Motor neuron (in vitro differentiated cells): Measurements from ENCODE around the gene NMT1. TPM values are rescaled to one million over a fixed set of nuclear protein-coding genes. Genes with fewer than 3 reads are reported as not detected.

ENCODE experiments used
- ATAC-seq, 8 experiments: fragments of 200-7000 bp; cut with Tn5 transposase; replicated peaks in 6 of 8; 2 replicates each; pipeline ENCODE4 v1.8.0; 2021; ENCODE audit warnings: mild to moderate bottlenecking in 8 of 8, moderate library complexity in 8 of 8
- H3K27ac ChIP-seq, 2 donors: fragments of 250-450 bp; sonication (Bioruptor Pico); 2 replicates each; pipeline ENCODE4 v1.9.0; 2021; ENCODE audit warnings: antibody characterized with exemption in 2 of 2, mild to moderate bottlenecking in 2 of 2, moderate library complexity in 1 of 2
- H3K4me1 ChIP-seq, 2 donors: fragments of 250-450 bp; sonication (Bioruptor Pico); replicated peaks in 1 of 2; 2 replicates each; pipeline ENCODE4 v1.6.1; 2021; ENCODE audit warnings: antibody characterized with exemption in 2 of 2, mild to moderate bottlenecking in 2 of 2, moderate library complexity in 1 of 2
- H3K4me3 ChIP-seq, 5 donors: fragments of 250-450 bp; sonication (Bioruptor Pico); 2 replicates each; pipeline ENCODE4 v1.9.0; 2021; ENCODE audit warnings: antibody characterized with exemption in 5 of 5, mild to moderate bottlenecking in 5 of 5, moderate library complexity in 4 of 5
- WGBS, 10 experiments: fragments of 450-650 bp; shearing (Covaris generic); methylation state at CpG; one replicate each; pipeline ENCODE4 v1.0.0; 2022; 5-methylcytosine and 5-hydroxymethylcytosine counted together
- in situ Hi-C, 9 experiments: fragments of 400-800 bp; cut with MboI; loops; one replicate each; pipeline ENCODE4 v1.15.0; 2021; ENCODE audit warnings: low sequenced_read_pairs in 9 of 9, low pct_unique_long_range_greater_than_20kb in 2 of 9; ENCODE audit not compliant: unreplicated experiment in 9 of 9
- total RNA-seq, 8 experiments: library from RNA; unstranded; fragments of 300-600 nt; gene quantifications; 2 replicates each; pipeline versions ENCODE4 v1.2.3 to v1.2.4, GENCODE V29; 2022

The NMT1 gene
- total RNA-seq, 8 experiments from 2014 or later: 38.3 to 140 (median 67.8) TPM

DNA sequence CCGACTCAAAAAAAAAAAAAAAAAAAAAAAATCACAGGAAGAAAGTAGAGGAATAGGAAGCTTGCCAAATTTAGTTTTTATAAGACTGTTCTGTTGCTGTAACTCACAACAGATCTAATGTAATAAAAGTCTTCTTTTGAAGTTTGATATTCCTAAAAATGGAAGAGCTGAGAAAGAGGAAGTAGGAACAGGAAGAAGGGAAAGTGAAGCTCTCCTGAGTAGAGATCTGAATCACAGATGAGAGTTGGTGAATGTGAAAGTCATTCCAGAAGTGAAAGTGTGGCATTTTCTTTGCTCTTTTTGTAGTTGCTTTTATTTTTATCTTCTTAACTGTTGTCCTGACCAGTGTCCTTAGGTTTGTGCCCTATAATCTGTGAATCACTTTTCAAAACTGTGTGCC lies 2.1 kb downstream of the NMT1 start:
- no peak overlapping the region for H3K4me3 ChIP-seq
- no peak overlapping the region for H3K27ac ChIP-seq
- ATAC-seq: no peak
- 70 to 100% (median 100%) methylated on average over 1 of the region's 1 CpG; no CpG with 5 or more reads in 3 of the 10 experiments for WGBS, 10 experiments
- in situ Hi-C loops: no loop called here
- H3K4me1 ChIP-seq: peaks cover 12 to 13% of the 10 kb centered on the region in 2 donors

DNA sequence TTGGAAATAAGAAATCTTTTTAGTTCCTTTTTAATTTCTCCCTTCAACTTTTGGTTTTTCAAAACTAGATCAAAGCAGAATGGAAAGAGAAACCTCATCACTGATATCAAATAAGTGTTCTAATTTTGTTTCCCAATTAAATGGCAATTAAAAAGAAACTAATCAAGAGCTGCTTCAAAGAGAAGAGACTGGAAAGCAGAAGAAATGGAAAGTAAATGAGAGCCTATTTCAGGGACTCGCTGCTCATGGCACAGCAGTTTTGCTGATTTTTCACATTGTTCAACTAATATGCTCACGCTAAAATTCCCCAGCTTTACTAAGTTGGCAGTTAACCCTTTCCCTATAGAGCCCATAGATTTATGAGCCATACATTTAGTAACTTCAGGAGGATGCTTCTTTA lies 6.5 kb downstream of the NMT1 start:
- in situ Hi-C loops: no loop called here
- 80 to 100% (median 93%) methylated on average over 1 to 2 of the region's 2 CpGs; no CpG with 5 or more reads in 1 of the 10 experiments for WGBS, 10 experiments
- no peak overlapping the region for H3K4me3 ChIP-seq
- H3K4me1 ChIP-seq: peaks cover 0 to under 1% of the 10 kb centered on the region in 2 donors
- no peak overlapping the region for H3K27ac ChIP-seq
- no peak for ATAC-seq

DNA sequence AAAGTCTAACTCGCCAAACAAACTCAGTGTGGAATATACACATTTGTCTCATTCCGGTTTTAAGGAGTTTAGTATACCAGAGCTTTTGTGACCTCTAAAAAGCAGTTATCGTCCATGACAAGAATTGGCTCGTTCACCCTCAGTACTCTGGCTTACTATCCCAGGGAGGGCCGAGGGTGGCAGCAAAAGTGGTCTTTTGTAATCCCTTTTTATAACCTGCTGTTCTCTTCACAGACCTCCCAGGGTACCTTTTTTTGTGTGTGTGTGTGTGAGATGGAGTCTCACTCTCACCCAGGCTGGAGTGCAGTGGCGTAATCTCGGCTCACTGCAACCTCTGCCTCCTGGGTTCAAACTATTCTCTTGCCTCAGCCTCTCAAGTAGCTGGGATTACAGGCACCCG lies 8.9 kb downstream of the NMT1 start:
- Histone ChIP-seq H3K27ac (no peak overlapping the region), H3K4me3 (no peak overlapping the region), H3K4me1 (peaks cover 3 to 6% of the 10 kb centered on the region in 2 donors)
- WGBS, 10 experiments: 76 to 96% (median 84%) methylated on average over 2 to 8 of the region's 8 CpGs; no CpG with 5 or more reads in 1 of the 10 experiments
- in situ Hi-C loops: no loop called here
- ATAC-seq: no peak

DNA sequence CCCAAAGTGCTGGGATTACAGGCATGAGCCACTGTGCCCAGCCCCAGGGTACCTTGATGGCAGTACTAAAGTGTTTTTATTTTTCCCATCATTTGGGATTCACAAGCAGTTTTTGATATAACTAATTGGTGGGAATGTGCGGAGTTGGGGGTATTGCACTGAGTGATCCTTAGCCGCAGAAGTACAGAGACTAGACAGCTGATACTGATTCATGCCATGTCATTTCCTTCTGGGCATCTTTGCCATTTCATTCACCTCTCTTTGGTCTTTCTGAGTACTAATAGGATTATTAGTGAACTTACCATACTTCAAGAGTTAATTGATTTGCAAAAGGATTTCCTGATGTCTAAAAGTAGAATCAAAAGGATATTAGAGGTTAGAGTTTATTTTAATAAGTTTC lies 9.7 kb downstream of the NMT1 start:
- Histone ChIP-seq H3K4me1 (peaks cover 3 to 6% of the 10 kb centered on the region in 2 donors), H3K4me3 (no peak overlapping the region), H3K27ac (no peak overlapping the region)
- no peak for ATAC-seq
- in situ Hi-C loops: no loop called here
- WGBS, 10 experiments: 81 to 100% (median 96%) methylated on average over 2 of the region's 2 CpGs; no CpG with 5 or more reads in 2 of the 10 experiments

DNA sequence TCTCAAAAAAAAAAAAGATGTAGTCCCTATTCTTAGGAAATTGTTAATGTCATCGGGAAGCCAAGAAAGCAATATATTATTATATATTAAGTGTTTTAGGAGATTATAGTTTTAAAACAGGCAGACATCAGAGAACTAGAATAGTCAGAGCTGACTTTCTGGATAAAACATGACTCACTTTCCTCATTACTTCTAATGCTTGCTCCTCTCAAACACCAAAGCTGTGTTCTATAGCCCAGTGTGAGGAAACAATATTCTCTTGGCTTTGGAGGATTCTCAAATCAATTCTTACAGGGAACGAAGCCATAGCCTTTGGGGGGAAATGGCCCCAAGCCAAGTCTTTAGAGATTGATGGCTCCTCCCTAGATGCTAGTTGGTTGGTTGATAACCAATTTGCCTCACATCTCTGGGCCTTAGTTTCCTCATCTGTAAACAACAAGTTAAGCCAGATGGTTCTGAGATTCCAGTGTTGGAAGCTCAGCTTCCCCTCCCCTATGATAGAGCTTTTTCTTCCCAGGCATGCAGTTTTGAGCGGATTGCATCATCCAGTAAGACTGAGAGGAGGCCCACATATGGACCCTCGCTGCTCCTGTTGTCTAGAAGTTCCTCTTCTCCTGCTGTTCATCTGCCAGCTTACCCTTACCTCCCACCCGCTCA lies 12.4 kb downstream of the NMT1 start:
- Histone ChIP-seq H3K4me1 (peaks cover 3 to 10% of the 10 kb centered on the region in 2 donors), H3K4me3 (no peak overlapping the region), H3K27ac (peak overlapping the region; percentile 41 to 42)
- WGBS, 10 experiments: 0 to 100% (median 93%) methylated on average over 1 to 5 of the region's 5 CpGs; no CpG with 5 or more reads in 1 of the 10 experiments
- in situ Hi-C loops: no loop called here
- ATAC-seq: peak in 7 of 8 experiments; percentile 31 to 85 (median 68)

DNA sequence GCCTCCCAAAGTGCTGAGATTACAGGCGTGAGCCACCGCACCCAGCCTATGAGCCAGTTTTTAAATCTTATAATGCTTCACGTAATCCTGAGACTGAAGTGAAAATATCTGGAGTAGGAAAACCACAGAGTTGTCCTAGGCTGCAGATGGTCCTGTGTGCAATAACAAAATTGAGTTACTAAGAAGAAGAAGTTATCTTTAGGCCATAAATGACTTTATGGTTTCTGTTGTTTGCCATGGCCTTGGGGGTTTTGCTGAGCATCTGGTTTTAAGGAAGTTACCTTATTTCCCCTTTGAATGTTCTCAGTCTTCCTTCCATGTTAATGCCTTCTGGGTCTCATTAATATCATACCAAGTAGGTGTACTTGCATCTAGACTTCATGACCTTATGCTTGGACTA lies 16.5 kb downstream of the NMT1 start:
- in situ Hi-C loops: no loop called here

DNA sequence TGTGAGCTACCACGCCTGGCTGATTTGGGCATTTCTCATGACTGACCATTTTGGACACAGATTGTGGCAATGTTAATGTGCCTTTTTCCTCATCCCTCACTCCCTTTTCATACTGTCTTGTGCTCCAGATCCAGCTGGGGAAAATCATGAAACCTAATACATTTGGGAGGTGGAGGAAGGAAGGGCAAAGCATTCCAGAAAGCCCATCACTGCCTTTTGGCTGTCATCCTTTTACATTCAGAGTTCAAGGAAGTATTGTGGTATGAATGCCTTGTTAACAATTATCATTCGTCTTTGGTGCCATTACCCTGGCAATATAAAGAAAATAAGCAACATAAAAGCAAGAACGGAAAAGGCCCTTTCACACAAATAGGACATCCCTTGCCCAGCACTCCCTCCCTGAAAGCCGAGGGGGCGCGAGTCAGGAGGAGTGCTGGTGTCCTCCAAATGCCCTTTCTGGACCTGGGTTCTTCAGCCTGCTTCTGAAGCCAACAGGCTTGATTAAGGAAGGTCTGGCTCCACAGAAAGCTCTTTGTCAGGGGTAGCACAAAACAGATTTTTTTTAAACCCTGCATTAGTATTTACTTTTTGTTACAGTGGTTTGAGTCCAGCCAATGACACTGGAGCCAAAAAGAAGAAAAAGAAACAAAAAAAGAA lies 20.1 kb downstream of the NMT1 start:
- Histone ChIP-seq H3K4me1 (peaks cover 0 to 4% of the 10 kb centered on the region in 2 donors), H3K4me3 (no peak overlapping the region), H3K27ac (no peak overlapping the region)
- WGBS, 10 experiments: 29 to 100% (median 50%) methylated on average over 1 to 5 of the region's 6 CpGs; no CpG with 5 or more reads in 3 of the 10 experiments
- ATAC-seq: no peak
- in situ Hi-C loops: no loop called here

More for the DNA sequence above, 16.5 kb downstream of the NMT1 start:
- WGBS, 10 experiments: 66 to 100% (median 100%) methylated on average over 1 to 3 of the region's 3 CpGs; no CpG with 5 or more reads in 4 of the 10 experiments
- ATAC-seq: no peak
- H3K27ac ChIP-seq: no peak overlapping the region
- peaks cover 3 to 10% of the 10 kb centered on the region in 2 donors for H3K4me1 ChIP-seq
- no peak overlapping the region for H3K4me3 ChIP-seq

DNA sequence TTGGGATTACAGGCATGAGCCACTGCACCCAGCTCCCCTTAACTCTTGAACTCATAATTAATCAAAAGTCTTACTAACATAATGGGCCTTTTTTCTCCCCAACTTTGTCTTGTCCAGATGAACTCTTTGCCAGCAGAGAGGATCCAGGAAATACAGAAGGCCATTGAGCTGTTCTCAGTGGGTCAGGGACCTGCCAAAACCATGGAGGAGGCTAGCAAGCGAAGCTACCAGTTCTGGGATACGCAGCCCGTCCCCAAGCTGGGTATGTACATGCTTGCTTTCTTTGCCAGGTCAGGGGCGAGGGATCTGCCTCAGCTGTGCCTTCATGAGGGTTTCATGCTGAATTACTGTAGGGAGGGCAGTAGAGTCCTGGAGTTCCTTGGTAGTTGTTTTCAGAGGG lies 25.3 kb downstream of the NMT1 start:
- Histone ChIP-seq H3K4me3 (no peak overlapping the region), H3K4me1 (no peaks in the 10 kb centered on the region), H3K27ac (no peak overlapping the region)
- in situ Hi-C loops: no loop called here
- WGBS, 10 experiments: 90 to 100% (median 100%) methylated on average over 1 to 4 of the region's 4 CpGs; no CpG with 5 or more reads in 4 of the 10 experiments
- no peak for ATAC-seq

DNA sequence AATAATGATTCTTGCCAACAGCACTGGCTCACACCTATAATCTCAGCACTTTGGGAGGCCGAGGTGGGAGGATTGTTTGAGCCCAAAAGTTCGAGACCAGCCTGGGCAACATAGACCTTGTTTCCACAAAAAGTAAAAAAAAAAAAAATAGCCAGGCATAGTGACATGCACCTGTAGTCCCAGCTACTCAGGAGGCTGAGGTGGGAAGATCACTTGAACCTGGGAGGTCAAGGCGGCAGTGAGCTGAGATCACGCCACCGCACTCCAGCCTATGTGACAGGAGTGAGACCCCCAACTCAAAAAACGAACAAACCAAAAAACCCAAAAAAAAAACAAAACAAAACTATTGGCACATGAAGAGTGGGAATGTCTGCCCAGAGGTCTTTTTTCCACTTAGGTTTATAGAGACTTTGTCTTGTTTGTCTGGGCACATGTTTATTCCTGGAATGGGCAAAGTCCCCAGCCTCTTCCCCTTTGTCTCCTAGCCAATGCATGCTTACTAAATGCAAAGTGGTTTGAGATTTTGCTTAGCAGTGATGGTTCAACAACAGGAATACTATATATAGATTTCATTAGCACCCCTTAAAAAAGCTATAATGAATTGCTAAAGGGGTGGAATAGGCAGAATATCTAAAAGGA lies 25.9 kb downstream of the NMT1 start:
- no peak overlapping the region for H3K27ac ChIP-seq
- 60 to 97% (median 88%) methylated on average over 1 to 6 of the region's 6 CpGs; no CpG with 5 or more reads in 1 of the 10 experiments for WGBS, 10 experiments
- H3K4me1 ChIP-seq: no peaks in the 10 kb centered on the region
- no peak overlapping the region for H3K4me3 ChIP-seq
- ATAC-seq: peak in 1 of 8 experiments; percentile 69
- in situ Hi-C loops: no loop called here

DNA sequence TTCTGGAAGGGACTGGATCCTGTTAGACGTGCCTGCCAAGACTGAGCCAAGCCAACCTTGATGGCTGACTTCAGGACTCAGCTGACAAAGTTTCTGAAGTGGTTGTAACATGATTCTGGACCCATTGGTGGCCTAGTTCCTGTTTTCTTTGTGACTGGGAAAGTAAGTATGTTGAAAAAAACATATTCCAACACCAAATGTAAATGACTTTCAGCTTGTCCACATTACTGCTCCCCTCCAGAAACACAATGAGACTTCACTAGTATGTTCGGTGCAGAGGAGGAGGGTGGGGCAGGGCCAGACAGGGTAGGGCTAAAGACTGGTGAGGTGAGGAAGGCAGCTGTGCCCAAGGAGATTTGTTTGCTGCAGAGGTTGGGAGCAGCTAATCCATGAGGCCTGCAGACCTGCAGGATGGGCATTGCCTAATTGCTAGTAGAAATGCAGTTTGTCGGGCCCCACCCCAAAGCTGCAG lies 26.4 kb downstream of the NMT1 start:
- no peak overlapping the region for H3K27ac ChIP-seq
- no peak overlapping the region for H3K4me3 ChIP-seq
- ATAC-seq: peak in 3 of 8 experiments; percentile 87 to 94 (median 89)
- in situ Hi-C loops: no loop called here
- no peaks in the 10 kb centered on the region for H3K4me1 ChIP-seq
- whole genome bisulfite sequencing, 10 experiments: 0 to 100% (median 100%) methylated on average over 1 to 2 of the region's 3 CpGs; no CpG with 5 or more reads in 4 of the 10 experiments

DNA sequence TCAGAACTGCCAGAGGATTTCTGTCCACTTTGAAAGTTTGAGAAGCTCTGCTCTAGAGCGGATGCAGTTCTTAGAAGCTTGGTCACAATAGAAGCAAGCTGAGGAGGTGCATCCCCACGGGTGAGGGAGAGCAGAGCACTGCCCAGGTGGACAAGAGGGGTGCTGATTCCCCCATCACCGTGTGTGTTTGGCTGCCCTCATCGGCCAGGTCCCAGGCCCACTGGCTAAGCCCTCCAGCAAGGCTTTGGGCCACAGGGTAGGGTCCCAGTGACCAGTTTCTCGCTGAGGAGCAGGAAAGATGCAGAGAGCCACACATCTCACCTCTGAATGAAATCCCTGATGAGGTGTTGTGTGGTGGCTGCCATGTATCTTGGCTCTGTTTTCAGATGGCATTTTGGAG lies 26.9 kb downstream of the NMT1 start:
- no peak for ATAC-seq
- in situ Hi-C loops: no loop called here
- H3K27ac ChIP-seq: no peak overlapping the region
- H3K4me3 ChIP-seq: no peak overlapping the region
- WGBS, 10 experiments: 89 to 100% (median 100%) methylated on average over 1 to 3 of the region's 5 CpGs; no CpG with 5 or more reads in 5 of the 10 experiments
- no peaks in the 10 kb centered on the region for H3K4me1 ChIP-seq

DNA sequence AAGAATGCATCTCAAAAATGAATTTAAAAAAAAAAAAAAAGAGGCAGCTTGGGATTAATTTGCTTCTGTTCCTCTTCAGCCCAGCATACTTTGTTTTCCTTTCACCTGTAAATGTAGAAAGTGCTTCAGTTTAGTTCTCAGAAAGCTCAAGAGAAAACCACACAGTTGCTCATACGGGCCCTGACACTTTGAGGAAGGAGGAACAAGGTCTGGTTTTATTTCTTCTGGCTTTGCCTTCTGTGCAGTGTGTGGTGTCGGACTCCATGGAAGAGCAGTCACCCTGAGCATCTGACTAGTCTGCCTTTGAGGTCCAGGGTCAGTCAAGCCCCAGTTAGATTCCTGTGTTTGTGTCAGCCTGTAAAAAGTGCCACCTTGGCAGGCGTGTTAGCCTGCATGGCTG lies 27.6 kb downstream of the NMT1 start:
- Histone ChIP-seq H3K27ac (no peak overlapping the region), H3K4me3 (no peak overlapping the region), H3K4me1 (no peaks in the 10 kb centered on the region)
- WGBS, 10 experiments: 86 to 100% (median 96%) methylated on average over 1 to 2 of the region's 3 CpGs; no CpG with 5 or more reads in 4 of the 10 experiments
- no peak for ATAC-seq
- in situ Hi-C loops: no loop called here

DNA sequence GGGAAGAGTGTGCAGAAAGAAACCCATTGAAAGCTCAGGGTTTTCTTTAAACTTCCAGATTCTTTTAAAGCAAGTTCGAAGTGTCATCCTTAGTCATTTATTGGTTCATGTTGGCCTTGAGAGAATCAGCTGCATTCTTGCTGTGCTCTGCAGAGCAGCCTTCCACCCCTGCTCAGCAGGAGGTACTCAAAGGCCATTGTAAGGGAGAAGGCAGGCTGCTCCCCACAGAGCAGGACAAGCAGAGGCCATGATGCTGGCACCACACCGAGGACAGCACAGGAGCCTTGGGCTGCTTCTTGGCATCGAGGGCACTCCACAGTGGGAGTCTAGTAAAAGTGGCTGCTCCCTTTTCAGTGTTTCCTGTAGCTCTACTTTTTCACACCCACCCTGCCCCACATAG lies 29.6 kb downstream of the NMT1 start:
- H3K4me3 ChIP-seq: no peak overlapping the region
- WGBS, 10 experiments: 40 to 80% (median 63%) methylated on average over 1 to 3 of the region's 3 CpGs; no CpG with 5 or more reads in 2 of the 10 experiments
- H3K27ac ChIP-seq: no peak overlapping the region
- in situ Hi-C loops: no loop called here
- no peaks in the 10 kb centered on the region for H3K4me1 ChIP-seq
- no peak for ATAC-seq
